Measurements from ENCODE around the gene ABTB2. TPM values are rescaled to one million over a fixed set of nuclear protein-coding genes. Genes with fewer than 3 reads are reported as not detected.

The ABTB2 gene
- polyA plus RNA-seq, 1 of the 3 experiments (the other 2 are of a cell fraction) = 7.8 TPM

- H3K4me2 ChIP-seq = no peak overlapping the region
- no peak for DNase-seq
- POLR2A ChIA-PET = no interaction called here
- no peak overlapping the region for H2AFZ ChIP-seq (ENCODE audit: low read depth)
- no peak overlapping the region for H3K9ac ChIP-seq
- H3K79me2 ChIP-seq (ENCODE audit: insufficient read depth) = no peaks in the 10 kb centered on the region
- no peak overlapping the region for H3K4me3 ChIP-seq (ENCODE audit: low read depth in 2 of 2, low read length in 1 of 2)
- H3K27ac ChIP-seq (ENCODE audit: low read depth in 2 of 2, low read length in 1 of 2) = no peak overlapping the region
- H4K20me1 ChIP-seq (ENCODE audit: insufficient read depth) = no peaks in the 10 kb centered on the region
- H3K4me1 ChIP-seq (ENCODE audit: control insufficient read depth in 1 of 2, insufficient read depth in 2 of 2, low read depth in 1 of 2, low read length in 1 of 2) = peaks cover 9 to 23% of the 10 kb centered on the region in 2 experiments; a peak in 2 of 4 replicates
- H3K9me3 ChIP-seq = no peaks in the 10 kb centered on the region
- TF ChIP-seq ZBTB33 (IDR thresholded peaks at IDR 0.05; ENCODE audit: borderline replicate concordance, low read depth) (no peak), POLR2AphosphoS5 (IDR thresholded peaks at IDR 0.05; ENCODE audit: low read depth, low read length) (no peak), GATA2 (CRISPR knock-in tag; IDR thresholded peaks at IDR 0.05) (no peak), NRF1 (IDR thresholded peaks at IDR 0.05; ENCODE audit: low read depth, low read length) (no peak), EZH2phosphoT487 (IDR thresholded peaks at IDR 0.05; ENCODE audit: borderline replicate concordance, low read depth) (no peak), CHD2 (IDR thresholded peaks at IDR 0.05; ENCODE audit: low read length, partially characterized antibody) (no peak), RCOR1 (IDR thresholded peaks at IDR 0.05; ENCODE audit: low read length) (no peak), FOXJ3 (CRISPR knock-in tag; IDR thresholded peaks at IDR 0.05) (no peak), TEAD4 (IDR thresholded peaks at IDR 0.05; ENCODE audit: borderline replicate concordance, insufficient read depth) (no peak), IRF3 (IDR thresholded peaks at IDR 0.05; ENCODE audit: low read depth, low read length) (no peak), TCF12 (IDR thresholded peaks at IDR 0.05) (no peak), YY1 (IDR thresholded peaks at IDR 0.05; ENCODE audit: low read depth) (no peak), TAF1 (IDR thresholded peaks at IDR 0.05; ENCODE audit: borderline replicate concordance, low read depth, low read length) (no peak), PBX3 (IDR thresholded peaks at IDR 0.05) (no peak)
- no peaks in the 10 kb centered on the region for H3F3A ChIP-seq (replicated peaks; ENCODE audit: insufficient read depth)
- WGBS (ENCODE audit: low lambda C conversion rate) = 100% methylated on average over 11 of the region's 22 CpGs
- no peaks in the 10 kb centered on the region for H3K27me3 ChIP-seq (ENCODE audit: insufficient read depth)
- CTCF ChIA-PET = interaction anchor here (0.8 to 5.4 kb wide), 8 partner anchors 12 to 379 kb away, joined by 3 to 45 read pairs (median 4); partner anchors contain the start of gene ABTB2
- no peaks in the 10 kb centered on the region for H3K36me3 ChIP-seq (replicated peaks in 1 of 2; ENCODE audit: control insufficient read depth in 1 of 2, insufficient read depth in 2 of 2, low read length in 1 of 2)
- H3K9me2 ChIP-seq = no peaks in the 10 kb centered on the region
Observed at GRCh38 chr11:34185926-34186841, 171.6 kb downstream of the ABTB2 start.

Measured in SK-N-SH (cell line).